ENCODE measurements around the gene APOD.
"Not testable (repeated sequence)": the region's sequence is repeated elsewhere in the genome, so short reads cannot be mapped to it uniquely, and the experiment has no call there.

Gene APOD

GRCh38 chr3:195583831-195584542 lies at the start of gene APOD:
TSS of gene APOD (minus strand) at chr3:195583940. CDS start at chr3:195579461, 4,479 bp downstream.
- DNase-seq: no peak

- not testable (repeated sequence) for DNase-seq
These were observed 49.6 kb upstream of the APOD start for GRCh38 chr3:195633351-195633750.

- not testable (repeated sequence) for DNase-seq
These were observed 48.9 kb upstream of the APOD start for GRCh38 chr3:195632501-195633185.

GRCh38 chr3:195632046-195632445 lies 48.3 kb upstream of the APOD start:
- DNase-seq: not testable (repeated sequence)

DNA sequence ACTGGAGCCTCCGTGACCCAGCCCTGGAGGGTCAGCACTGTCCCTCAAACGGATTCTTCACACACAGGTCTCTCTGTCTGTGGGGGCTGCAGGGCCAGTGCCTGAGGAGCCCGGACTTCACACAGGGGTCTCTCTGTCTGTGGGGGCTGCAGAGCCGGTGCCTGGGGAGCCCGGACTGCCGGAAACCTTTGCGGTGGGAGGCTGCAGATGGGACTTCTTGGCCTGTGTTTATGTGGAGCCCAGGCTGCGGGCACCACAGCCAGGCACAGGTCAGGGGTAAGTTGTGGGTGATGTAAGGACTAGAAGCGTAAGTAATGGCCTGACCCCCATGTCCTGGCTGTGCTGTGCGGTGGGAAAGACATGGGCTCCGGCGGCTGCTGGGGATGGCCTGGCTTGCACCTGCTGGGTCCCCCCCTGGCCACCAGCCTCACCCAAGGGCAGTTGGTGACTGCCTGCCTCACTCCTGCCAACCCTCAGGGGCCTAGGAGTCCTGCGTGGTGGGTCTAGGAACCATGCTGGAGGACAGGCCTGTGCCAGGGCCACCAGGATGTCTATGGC lies 47.3 kb upstream of the APOD start:
- not testable (repeated sequence) for DNase-seq

GRCh38 chr3:195630086-195630917 lies 46.6 kb upstream of the APOD start:
- not testable (repeated sequence) for DNase-seq

DNA sequence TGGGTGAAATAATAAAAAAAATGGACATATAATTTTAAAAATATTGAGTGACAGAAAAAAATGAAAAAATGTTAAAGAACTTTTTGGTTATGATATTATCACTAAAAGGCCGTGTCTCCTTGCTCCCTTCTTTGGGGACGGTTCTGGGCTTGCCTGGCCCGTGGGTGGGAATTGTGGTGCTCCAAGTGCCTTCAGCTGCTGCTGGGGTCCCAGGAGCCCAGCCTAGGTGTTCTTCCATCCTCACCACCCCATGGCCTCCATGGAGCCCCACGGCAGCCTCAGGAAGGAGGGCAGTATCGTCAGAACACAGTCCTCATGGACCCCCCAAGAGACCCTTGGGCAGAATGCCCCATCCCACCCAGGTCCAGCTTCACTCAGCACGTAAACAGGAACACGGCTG lies 45.9 kb upstream of the APOD start:
- DNase-seq: not testable (repeated sequence)

- not testable (repeated sequence) for DNase-seq
These were observed 44.7 kb upstream of the APOD start for GRCh38 chr3:195628386-195628920.

GRCh38 chr3:195627515-195628385 lies 44.0 kb upstream of the APOD start:
- DNase-seq: not testable (repeated sequence)

- DNase-seq: not testable (repeated sequence)
These were observed 41.1 kb upstream of the APOD start for GRCh38 chr3:195624603-195625560.

GRCh38 chr3:195624171-195624570 lies 40.4 kb upstream of the APOD start:
- not testable (repeated sequence) for DNase-seq

- not testable (repeated sequence) for DNase-seq
These were observed 39.7 kb upstream of the APOD start for GRCh38 chr3:195623217-195623965.

- not testable (repeated sequence) for DNase-seq
These were observed 38.9 kb upstream of the APOD start for GRCh38 chr3:195622523-195623170.

DNA sequence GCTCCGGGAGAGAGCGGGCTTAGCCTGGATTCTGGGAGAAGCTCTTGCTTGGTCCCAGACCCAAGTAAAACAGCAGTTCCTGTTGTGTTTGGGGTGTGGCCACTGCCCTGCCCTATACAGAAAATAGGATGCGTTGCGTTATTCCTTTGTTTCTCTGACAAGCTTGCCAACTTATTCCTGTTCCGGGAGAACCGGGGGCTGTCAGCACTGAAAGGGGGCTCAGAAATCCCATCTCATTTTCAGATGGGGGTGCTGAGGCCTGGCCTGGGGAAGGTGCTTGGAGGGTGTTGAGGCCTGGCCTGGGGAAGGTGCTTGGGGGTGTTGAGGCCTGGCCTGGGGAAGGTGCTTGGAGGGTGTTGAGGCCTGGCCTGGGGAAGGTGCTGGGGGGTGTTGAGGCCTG lies 38.3 kb upstream of the APOD start:
- DNase-seq: not testable (repeated sequence)

DNA sequence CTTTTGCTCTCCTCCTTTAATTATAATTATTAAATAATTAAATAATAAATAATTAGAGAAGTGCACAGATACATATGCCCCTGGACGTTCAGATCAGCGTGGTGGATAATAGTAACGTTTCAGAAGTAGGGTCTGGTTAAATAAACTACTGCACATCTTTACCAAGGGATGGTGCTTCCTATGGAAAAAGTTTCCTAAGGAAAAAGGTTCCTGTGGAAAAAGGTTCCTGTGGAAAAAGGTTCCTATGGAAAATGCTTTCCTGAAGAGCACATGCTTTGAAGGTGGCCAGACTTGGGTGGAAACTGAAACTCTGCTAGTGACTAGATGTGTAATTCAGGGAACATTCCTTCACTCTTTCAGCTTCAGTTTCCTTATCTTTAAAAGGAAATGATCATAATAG lies 37.4 kb upstream of the APOD start:
- not testable (repeated sequence) for DNase-seq

GRCh38 chr3:195620476-195620875 lies 36.7 kb upstream of the APOD start:
- DNase-seq: not testable (repeated sequence)

GRCh38 chr3:195619591-195620369 lies 36.0 kb upstream of the APOD start:
- not testable (repeated sequence) for DNase-seq

Data from stimulated activated CD4-positive, alpha-beta T cell treated with anti-CD3 and anti-CD28 coated beads, Interleukin-4, amount 100 ng/mL, for 1 hour (primary cell).